Umbilical cord (tissue), 2 donors: Measurements from ENCODE around the gene TTC7B. TPM values are rescaled to one million over a fixed set of nuclear protein-coding genes. Genes with fewer than 3 reads are reported as not detected.

Experiments used
- DNase-seq: peaks from one replicate; pipeline ENCODE4 v3.0.0-alpha.2; 2015; ENCODE audit warnings: low spot score
- total RNA-seq: library from RNA; depleted of rRNA; stranded (reverse); fragments of >200 nt; gene quantifications from one replicate; pipeline ENCODE4 v1.2.3, GENCODE V29; 2014; ENCODE audit warnings: low replicate concordance; ENCODE audit not compliant: insufficient read depth

Gene TTC7B
- total RNA-seq, 1 donor from 2014 or later = 14.2 TPM

- DNase-seq = no peak
Observed at GRCh38 chr14:90560558-90560957, 255.7 kb downstream of the TTC7B start.

- DNase-seq = no peak
Observed at GRCh38 chr14:90559811-90560492, 256.3 kb downstream of the TTC7B start.

- DNase-seq = no peak
Observed at GRCh38 chr14:90558983-90559590, 257.1 kb downstream of the TTC7B start.

GRCh38 chr14:90558041-90558982 lies 257.9 kb downstream of the TTC7B start:
- no peak for DNase-seq

- no peak for DNase-seq
Observed at GRCh38 chr14:90557516-90557915, 258.7 kb downstream of the TTC7B start.

GRCh38 chr14:90556666-90557450 lies 259.4 kb downstream of the TTC7B start:
- DNase-seq = no peak

GRCh38 chr14:90556012-90556477 lies 260.2 kb downstream of the TTC7B start:
- DNase-seq = peak; percentile 63

GRCh38 chr14:90555126-90556011 lies 260.9 kb downstream of the TTC7B start:
- DNase-seq = no peak

GRCh38 chr14:90554341-90554740 lies 261.9 kb downstream of the TTC7B start:
- DNase-seq = no peak

- DNase-seq = no peak
Observed at GRCh38 chr14:90553921-90554336, 262.3 kb downstream of the TTC7B start.

- peak; percentile 60 for DNase-seq
Observed at GRCh38 chr14:90553298-90553920, 262.8 kb downstream of the TTC7B start.

- DNase-seq = no peak
Observed at GRCh38 chr14:90552465-90553297, 263.5 kb downstream of the TTC7B start.

GRCh38 chr14:90551733-90552464 lies 264.3 kb downstream of the TTC7B start:
- DNase-seq = no peak

- peak; percentile 71 for DNase-seq
Observed at GRCh38 chr14:90551070-90551704, 265.0 kb downstream of the TTC7B start.

- DNase-seq = no peak
Observed at GRCh38 chr14:90549794-90550641, 266.2 kb downstream of the TTC7B start.

GRCh38 chr14:90548455-90548854 lies 267.8 kb downstream of the TTC7B start:
- no peak for DNase-seq

- DNase-seq = no peak
Observed at GRCh38 chr14:90547968-90548367, 268.3 kb downstream of the TTC7B start.
